Stimulated activated CD4-positive, alpha-beta T cell treated with anti-CD3 and anti-CD28 coated beads, Interleukin-4, amount 100 ng/mL, for 4 hours (primary cell): Measurements from ENCODE around the gene SLC9A9.
"Not testable (repeated sequence)": the region's sequence is repeated elsewhere in the genome, so short reads cannot be mapped to it uniquely, and the experiment has no call there.

ENCODE experiments used
- DNase-seq, 2 experiments: peaks; one replicate each; pipeline ENCODE4 v3.0.0-alpha.2; 2020

The SLC9A9 gene

DNA sequence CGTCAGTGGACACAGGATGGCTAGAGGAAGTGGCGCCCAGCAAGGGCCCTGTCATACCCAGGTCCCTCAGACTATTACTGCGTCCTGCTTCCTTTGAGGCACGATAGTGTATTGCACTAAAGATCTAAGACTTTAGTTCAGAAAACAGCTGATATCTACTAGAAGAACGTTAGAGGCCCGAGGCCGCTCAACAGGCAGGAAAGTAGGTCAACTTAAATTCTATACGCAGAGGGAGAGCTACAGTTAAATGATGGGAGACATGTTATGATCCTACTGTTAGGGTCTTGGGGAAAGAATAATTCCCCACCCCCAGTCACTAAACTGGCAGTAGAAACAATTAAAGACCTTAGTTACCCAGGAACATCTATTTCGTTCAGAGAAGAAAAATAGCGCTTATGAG is 410.9 kb downstream of the SLC9A9 start:
- DNase-seq: no peak

DNA sequence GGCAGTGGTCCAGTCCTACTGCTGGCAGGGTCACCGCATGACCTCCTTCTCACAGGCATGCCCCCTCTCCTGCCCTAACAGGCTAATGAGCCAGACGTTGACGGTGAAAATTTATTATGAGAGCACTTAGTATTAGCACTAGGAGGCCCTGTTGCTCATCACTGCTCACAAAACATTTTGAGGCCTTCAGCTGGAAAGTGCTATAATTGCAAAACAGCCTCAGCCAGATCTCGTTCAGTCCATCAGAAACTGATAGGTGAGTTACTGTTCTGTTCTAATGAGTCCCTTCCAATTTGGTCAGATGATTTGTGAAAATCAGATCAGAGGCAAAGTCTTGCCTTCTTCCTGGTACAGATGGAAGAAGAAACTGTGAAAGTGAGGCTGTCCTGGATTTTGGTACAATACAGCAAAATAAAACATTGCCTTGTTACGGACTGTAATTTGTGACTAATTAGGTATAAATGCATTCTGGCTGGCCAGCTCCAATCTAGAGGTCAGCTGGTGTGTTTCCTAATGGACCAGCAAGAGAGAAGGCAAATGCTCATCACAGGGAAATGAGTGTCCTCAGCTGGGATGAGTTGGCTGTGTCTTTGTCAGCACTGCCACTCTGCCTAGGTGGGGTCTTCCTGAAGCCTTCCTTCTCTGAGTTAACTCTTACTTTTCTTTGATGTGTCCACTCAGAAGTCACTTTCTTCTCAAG is 411.9 kb downstream of the SLC9A9 start:
- no peak for DNase-seq

DNA sequence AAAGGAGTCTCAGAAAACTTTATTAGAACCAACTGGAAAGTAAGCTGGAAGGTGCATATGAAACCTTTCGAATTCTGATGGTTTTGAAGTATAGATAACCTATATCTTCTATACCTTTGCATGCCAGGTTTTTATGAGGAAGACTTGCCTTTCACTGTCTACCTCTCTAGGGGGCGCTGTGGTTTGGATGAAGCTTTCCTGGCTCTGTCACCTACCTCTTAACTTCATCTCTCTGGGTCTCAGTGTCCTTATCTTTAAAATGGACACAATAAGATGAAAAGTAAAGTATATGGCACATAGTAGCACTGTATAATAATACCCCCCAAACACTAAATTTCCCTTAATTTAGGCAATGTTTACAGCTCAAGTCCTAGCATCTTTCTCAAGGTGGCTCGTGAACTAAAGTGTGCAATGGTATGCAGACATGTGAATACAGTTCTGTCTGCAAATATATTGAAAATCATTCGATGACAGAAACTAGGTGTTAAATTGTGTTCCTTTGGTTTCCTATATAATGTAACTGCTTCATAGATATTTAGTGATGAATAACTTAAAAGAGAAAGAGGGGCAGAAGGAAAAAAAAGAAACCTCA is 414.4 kb downstream of the SLC9A9 start:
- no peak for DNase-seq

DNA sequence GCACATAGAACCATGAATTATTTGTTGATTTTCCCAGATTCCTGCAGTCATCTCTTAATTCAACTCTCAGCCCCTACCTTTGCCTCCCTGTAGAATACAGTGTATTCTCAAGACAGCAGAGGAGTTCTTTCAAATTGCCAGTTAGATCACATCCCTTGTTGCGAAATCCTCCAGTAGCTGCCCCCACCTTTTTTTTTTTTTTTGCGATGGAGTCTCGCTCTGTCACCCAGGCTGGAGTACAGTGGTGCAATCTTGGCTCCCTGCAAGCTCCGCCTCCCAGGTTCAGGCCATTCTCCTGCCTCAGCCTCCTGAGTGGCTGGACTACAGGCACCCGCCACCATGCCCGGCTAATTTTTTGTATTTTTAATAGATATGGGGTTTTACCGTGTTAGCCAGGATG is 417.0 kb downstream of the SLC9A9 start:
- DNase-seq: not testable (repeated sequence)

DNA sequence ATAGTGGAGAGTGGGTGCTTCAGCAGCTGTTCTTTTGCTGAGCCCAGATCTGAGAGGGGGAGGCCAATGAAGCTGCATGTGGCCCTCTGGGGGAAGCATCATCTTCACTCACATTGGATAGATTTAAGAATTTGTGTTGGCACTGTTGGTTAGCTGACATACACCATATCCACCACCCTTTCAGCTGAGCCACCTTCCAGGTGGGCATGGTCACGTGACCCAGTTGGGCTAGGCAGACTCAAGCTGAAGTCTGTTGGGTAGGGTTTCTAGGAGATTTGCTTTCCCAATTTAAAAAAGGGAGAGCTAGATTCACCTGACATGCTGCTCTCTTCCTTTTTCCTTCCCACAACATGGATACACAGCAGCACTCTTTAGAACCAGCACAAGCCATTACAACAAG is 417.7 kb downstream of the SLC9A9 start:
- no peak for DNase-seq

DNA sequence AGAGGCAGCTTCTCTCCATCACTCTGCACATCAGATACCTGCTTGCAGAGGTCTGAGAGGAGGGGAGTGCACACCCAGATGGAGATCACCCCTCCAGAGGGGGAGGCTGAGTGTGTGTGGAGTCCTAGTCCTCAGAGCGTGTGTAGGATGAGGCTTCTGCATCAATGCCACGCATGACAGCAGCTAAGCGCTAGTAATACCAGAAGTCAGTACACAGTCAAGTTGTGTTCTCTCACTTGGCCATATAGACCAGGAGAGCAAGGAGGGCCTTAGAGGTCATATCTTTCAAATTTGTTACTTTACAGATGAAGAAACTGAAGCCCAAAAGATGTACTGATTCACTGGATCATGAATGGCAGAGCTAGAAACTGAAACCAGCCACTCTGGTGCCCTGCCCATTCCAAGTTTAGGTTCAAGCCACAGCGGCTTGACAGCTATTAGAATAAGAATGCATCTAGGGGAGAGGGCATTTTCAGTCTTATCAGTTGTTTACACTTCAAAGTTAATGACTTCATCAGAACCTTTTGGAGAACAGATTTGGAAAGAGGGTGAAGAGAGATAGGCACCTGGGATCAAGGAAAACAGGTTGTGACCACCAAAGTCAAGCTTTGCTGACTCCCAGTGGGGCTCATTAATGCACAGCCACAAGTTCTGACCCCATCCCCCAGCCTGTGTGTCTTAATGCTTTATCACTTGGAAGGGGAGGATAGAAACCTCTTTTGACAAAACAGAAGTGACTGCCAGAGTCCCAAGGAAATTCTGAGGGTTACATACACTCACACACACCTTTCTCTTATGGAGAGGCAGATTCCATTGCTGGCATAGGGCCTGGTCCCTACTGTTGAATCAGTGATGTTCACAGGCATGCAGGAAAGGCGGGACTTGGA is 418.4 kb downstream of the SLC9A9 start:
- no peak for DNase-seq

DNA sequence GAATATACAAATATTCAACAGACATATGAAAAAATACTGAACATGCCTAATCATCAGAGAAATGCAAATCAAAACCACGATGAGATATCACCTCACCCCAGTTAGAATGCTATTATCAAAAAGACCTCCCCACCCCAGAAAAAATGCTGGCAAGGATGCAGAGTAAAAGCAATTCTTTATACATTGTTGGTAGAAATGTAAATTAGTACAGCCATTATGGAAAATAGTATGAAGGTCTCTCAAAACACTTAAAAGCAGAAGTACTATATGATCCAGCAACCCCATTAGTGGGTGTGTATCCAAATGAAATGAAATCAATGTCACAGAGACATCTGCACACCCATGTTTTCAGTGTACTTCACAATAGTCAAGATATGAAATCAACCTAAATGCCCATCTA is 420.0 kb downstream of the SLC9A9 start:
- DNase-seq: no peak

DNA sequence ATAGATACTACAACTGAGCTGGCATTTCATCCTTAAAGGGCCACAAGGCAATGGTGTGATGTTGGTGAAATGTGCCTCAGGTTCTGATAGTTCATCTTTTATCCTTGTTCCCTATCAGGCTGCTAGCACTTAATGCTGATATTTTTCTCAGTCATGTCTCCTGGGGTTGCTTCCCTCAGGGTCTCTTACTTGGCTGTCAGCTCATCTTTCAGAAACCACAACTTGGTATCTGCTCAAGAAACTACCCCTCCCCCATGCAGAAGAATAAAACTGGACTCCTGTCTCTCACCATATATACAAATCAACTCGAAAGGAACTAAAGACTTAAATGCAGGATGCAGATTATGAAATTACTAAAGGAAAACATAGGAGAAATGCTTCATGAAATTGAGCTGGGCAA is 420.6 kb downstream of the SLC9A9 start:
- DNase-seq: no peak

DNA sequence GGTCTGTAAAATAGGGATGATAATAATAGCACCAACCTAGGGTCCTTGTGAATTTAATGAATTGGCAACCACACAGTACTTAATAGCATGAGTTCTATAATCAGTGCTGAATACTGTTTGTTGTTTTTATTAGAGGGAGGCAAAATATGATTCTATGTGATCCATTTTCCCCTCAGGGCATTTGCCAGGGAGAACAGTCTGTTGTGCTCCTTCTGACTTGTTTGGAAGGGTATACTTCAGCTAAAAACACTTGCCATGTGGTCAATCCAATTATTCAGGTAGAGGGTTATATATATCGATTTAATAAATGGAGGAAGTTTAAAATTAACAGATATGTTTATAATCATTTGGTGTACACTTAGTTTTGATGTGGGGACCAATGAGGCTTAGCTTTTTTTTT is 423.4 kb downstream of the SLC9A9 start:
- DNase-seq: no peak

DNA sequence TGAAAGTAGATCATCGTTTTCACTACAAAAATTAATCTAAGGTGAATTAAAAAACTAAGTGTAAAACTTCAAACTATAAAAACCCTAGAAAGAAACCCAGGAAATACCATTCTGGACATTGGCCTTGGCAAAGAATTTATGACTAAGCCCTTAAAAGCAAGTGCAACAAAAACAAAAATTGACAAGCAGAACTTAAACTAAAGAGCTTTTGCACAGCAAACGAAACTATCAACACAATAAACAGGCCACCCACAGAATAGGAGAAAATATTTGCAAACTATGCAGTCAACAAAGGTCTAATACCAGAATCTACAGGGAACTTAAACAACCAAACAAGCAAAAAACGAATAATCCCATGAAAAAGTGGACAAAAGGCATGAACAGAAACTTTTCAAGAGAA is 426.7 kb downstream of the SLC9A9 start:
- no peak for DNase-seq

DNA sequence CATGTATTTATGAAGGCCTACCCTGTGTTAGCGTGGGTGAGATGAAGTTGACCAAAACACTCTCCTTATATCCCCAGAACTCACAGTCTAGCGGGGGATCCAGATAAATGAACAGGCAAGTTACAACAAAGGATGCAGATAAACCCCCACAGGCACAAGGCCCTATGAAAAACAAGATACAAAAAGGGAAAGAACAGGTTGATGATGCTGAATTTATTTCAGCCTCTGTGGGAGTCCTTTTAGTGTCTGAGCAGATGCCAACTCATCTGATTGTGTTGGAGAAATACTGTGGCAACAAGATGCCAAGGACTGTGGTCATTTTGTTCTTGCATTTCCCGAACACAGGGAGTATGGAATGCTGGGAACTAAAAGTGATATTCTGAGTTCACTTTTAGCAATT is 428.7 kb downstream of the SLC9A9 start:
- DNase-seq: no peak

DNA sequence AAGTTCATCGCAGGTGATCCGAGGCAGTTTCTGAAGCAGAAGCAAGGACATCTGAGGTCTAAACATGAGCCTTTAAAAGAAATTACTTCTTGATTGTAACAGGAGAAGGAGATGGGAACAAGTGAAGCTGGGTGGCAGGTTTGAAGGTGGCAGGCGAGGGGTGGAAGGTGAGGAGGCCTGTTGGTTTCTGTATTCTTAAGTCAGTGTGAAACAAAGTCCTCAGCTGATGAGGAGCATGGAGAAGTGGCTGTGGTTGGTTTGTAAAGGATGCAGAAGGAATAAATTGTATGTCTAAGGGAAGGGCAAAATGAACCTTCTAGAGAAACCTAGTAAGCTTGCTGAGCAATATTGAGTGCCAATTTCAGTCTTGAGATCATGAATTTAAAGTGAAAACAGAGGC is 429.9 kb downstream of the SLC9A9 start:
- DNase-seq: no peak

DNA sequence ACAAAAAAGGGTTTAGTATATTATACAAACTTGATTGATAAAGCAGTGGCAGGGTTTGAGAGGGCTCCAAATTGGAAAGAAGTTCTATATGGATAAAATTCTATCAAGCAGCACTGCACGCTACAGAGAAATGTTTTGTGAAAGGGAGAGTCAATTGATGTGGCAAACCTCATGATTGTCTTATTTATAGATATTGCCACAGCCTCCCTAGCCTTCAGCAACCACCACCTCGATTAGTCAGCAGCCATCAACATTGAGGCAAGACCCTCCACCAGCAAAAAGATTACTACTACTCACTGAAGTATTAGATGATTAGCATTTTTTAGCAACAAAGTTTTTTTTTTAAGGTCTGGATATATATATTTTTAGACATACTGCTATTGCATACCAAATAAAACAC is 432.0 kb downstream of the SLC9A9 start:
- no peak for DNase-seq

DNA sequence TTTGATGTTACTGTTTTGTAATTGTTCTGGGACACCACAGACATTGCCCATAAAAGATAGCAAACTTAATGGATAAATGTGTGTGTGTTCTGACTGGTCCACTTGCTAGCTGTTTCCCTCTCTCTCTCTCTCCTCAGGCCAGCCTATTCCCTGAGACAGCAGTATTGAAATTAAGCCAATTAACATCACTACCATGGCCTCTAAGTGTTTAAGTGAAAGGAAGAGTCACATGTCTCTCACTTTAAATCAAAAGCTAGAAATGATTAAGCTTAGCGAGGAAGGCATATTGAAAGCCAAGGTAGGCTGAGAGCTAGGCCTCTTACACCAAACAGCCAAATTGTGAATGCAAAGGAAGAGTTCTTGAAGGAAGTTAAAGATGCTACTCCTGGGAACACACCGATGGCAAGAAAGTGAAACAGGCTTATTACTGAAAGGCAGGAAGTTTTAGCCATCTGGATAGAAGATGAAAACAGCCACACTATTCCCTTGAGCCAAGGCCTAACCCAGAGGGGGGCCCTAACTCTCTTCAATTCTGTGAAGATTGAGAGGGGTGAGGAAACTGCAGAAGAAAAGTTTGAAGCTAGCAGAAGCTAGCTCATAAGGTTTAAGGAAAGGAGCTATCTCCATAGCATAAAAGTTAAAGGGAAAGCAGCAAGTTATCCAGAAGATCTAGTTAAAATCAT is 433.6 kb downstream of the SLC9A9 start:
- DNase-seq: no peak

DNA sequence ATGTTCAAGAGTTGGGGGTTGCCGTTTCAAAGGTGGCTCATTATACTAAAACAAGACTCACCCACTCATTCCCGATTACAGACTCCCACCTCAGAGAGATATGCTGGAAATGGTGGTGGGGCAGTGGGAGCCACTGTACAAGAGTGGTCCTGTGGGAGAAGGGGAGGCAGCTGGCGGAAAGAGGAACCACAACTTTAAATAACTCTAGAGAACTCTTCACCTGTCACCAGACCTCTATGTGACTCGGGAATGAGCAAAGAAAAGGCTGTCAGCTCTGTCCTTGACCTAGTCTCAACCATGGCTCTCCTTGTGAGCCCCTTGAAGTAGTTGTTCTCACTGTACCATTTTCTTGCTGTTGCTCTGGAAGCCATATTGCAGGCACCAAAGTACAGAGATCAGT is 434.9 kb downstream of the SLC9A9 start:
- DNase-seq: no peak

DNA sequence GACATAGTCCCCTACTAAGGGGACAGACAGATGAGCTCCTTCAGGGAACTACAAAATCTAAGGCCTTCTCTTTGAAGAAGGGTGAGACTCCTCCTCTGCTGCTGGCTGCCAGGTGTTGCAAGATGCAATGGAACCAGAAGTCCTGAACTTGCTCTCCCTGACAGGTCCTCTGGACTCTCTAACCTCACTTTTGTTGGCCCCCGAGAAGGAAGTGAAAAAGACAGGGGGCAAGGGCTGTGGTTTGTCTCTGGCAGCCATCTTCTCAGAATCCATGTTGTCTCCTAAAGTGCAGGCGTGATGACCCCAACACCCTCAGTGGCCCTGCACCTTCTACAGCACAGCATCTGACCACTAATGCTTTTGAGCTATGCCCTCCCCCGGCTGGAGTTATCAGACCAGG is 436.2 kb downstream of the SLC9A9 start:
- no peak for DNase-seq

DNA sequence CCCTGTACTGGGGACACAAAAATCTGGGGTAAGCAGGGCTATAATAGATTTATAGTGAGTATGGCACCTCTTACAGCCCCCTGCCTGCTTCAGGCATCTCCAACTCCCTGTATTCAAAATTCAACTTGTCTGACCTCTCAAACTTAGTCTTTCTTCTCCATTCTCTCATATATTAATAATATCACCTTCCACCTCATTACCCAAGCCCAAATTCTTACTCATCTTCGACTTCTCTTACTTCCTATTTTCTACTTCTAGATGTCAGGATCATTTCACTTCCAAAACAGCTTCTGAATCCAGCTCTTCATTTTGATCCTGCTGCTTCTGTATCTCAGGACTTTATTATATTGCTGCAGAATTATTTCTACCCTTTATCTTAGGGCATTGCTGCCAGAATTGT is 438.0 kb downstream of the SLC9A9 start:
- DNase-seq: no peak

DNA sequence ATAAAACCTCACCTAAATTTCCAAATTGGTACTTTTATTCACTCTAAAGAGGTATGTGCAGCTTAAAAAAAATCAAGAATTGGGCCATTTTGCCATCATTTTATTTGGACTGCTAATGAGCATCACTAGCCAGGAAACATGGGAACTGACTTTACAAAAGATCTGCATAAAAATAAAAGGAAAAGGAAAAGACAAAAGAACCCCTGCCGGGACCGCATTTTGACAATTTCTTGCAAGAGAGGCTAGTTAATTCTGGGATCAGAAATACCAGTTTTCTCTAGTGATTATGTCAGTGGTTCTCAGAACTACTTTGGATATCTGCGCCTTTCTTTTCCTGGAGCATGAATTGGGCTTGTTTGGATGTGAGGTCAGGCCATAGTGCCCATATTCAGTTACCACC is 439.5 kb downstream of the SLC9A9 start:
- DNase-seq: no peak

DNA sequence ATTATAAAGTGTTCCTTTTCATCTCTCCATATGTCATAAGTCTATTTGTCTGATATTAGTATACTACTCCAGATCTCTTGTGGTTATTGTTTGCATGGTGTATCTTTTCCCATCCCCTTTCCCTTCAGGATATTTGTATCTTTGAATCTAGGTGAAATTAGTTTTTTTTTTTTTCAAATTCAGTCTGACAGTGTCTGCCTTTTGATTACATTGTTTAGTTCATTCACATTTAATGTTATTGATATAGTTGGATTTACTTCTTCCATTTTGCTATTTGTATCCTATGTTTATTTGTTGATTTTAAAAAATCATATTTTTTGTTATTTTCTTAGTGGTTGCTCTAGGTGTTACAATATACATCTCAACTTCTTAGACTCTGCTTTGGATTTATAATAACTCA is 445.7 kb downstream of the SLC9A9 start:
- no peak for DNase-seq

DNA sequence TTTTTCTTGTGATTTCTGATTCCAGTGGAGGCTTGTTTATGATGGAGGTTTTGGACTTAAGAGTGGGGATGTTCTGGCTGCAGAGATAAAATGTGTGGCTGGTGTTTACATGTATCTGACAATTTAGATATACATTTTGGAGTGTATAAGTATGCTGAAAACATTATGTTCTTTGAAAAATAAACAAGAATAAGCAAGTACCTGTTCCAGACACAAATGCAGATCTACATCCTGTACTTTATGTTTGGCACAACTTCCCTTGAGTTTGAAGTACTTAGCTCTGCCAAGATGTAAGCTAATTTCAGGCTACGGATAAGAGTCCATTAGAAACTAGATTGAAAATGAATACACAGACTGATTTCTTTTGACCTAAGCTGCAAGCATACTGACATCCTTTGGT is 451.5 kb downstream of the SLC9A9 start:
- no peak for DNase-seq

DNA sequence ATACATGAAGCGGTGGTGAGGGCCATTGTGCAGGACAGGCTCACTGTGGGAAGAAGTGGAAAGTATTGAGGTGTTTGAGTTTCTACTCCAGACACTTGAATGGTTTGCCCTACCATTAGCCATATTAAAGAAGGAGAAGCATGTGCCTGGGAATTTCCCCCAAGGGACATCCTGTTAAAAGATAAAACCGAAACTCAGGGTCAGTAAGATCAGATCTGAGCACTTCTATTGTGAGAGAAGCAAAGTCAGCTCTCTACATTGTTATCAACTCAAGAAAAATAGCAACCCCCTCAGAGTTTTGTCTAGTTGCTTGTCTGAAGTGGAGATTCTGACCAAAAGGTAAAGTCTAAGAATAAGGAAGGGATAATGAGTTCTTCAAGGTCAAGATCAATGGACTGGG is 458.9 kb downstream of the SLC9A9 start:
- no peak for DNase-seq

DNA sequence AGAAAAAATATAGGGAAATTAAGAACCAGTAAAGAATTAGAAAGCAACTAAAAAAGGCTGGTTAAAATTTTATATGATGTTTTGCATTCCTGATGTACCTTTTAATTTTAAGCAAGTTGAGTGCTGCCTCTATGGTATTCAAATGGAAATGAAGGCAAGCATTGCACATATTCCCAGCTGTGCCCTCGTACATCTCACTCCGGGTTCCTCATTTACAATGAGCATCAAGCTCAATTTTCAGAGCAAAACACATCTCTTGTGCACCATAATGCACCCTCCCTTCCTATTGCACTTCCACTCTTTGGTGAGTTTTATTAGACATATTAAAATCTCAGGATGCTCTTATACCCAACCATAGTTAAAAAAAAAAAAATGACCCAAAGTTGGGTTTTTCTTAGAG is 460.8 kb downstream of the SLC9A9 start:
- no peak for DNase-seq

DNA sequence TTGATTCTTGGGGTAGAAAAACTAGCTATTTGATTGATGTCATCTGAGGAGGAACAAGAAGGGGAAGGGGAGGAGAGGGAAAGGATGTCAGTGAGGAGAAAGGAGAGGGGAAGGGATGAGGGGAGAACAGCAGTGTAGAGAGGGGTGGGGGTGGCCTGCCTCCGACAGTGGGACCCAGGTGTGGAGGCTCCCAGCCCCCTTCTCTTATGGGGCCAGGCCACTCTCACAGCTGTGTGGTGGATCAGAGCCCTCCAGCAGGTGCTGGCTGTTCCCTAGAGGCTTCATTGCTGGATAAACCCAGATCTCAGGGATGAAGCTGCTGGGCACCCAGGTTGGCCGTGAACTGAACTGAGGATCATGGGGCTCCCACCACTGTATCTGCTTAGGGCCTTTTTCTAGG is 464.2 kb downstream of the SLC9A9 start:
- no peak for DNase-seq

DNA sequence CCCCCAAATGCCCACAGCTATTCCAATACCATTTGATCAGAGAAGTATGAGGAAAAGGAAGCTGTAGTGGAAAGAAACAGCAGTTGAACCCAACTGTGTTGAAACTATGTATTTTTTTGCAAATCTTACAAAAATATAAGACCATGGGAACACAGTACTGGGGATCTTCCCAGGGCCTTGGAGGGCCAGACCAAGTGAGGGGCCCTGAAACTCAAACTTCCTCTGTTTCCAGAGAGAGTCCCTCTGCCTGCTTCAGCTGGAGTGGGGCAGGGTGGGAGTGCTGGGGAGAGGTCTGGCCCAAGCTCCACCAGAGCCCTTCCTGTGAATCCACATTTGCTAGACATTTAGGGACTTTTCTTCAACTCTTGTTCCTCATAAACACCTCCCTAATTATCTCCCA is 464.8 kb downstream of the SLC9A9 start:
- DNase-seq: no peak
